GM18505 (cell line): Measurements from ENCODE around the gene MEF2D.

Experiments
- ATAC-seq: cut with Tn5 transposase; IDR thresholded peaks from one replicate; pipeline ENCODE4 v1.9.1; 2021; ENCODE audit not compliant: unreplicated experiment
- POLR2A ChIP-seq: IDR thresholded peaks from 4 replicates; pipeline ENCODE4 v1.6.1; 2011; ENCODE audit warnings: borderline replicate concordance; ENCODE audit not compliant: insufficient read depth, insufficient read length; ENCODE audit errors: extremely low read depth

MEF2D gene

DNA sequence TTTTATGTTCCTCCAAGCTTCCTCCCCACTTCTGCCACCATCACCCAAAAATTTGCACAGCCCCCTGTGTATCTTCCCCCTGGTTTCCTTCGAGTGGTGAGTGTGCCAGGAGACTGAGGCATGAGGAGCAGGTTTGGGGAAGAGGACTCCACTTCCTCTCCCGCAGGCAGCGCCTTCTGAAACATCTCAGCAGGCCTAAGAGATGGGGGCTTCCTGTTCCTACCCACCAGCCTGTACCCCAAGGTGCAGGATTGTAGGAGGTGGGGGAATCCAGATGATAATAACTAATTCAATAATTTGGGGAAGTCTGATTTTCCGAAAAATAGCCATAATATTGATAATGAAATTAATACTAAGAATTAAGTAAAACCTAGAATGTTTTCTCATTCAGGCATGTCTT lies 69.2 kb downstream of the MEF2D start:
- no peak for ATAC-seq
- no peak for TF ChIP-seq POLR2A

DNA sequence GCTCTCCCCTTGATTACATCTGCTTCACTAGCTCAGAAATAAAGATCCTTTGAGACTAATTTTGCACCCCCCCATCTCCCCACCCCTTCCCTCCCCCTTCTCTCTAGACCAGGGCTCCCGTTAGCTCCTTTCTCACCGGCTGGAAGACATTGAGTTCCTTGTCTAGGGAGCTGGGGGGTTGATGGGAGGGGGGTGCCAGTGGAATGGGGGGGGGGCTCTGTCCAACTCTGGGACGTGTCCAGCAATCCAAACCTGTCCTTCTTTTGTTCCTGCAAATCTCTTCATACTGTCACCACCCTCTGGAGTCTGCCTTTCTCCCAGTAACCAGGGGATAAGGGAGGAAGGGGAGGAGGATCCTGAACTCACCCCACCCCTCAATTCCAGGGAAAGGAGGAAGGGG lies 69.7 kb downstream of the MEF2D start:
- no peak for TF ChIP-seq POLR2A
- ATAC-seq, result no peak

DNA sequence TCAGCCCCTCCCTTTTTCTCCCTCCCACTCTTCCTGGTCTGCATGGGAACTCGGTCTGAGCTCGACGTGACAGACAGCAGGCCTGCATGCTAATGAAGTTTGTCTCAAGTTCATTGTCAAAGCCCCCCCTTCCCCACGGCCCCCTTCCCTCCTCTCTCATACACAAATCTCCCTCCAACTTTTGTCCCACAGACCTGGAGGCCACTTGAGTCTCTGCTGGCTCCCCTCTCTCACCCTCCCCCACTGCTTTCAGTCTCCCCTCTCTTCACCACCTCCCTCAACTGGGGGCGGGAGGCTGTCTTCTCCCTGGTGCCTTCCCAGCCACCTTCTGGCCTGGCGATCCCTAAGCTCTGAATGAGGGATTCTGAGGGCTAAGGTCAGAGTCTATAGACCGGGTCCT lies 70.3 kb downstream of the MEF2D start:
- TF ChIP-seq POLR2A, result no peak
- no peak for ATAC-seq

DNA sequence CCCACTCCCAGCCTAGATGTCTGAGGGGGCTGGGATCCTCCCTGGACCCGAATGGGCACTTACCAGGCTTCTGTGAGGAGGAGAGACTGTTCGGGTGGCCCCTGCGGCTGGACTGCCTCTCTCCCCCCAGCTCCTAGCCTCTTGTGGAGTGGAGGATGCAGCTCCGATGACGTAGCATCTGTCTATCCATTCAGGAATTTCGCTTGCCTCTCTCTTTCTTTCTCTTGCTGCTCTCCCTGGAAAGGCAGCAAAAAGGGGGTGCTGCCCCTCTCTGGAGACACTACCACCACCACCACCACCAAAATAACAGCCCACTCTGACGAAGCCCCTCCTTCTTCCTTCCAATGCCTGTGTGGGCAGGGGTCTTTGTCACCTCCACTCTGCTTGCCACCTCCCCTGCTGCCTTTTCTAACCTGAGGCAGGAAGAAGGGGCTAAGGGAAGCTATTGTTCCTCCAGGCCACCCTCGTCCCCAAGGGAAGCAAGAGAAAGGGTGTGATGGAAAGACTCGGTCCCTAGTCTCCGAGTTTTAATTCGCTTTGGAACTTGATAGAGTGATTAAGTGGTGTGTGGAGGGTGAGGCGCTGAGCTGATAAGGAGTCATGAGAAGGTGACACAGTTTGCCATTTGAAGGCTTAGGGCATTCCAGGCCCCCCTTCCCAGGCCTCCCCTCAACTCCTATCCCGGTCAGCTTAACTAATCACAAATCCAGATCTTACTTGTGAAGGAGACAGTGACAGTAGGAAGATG lies 71.1 kb downstream of the MEF2D start:
- ATAC-seq, result no peak
- no peak for TF ChIP-seq POLR2A

DNA sequence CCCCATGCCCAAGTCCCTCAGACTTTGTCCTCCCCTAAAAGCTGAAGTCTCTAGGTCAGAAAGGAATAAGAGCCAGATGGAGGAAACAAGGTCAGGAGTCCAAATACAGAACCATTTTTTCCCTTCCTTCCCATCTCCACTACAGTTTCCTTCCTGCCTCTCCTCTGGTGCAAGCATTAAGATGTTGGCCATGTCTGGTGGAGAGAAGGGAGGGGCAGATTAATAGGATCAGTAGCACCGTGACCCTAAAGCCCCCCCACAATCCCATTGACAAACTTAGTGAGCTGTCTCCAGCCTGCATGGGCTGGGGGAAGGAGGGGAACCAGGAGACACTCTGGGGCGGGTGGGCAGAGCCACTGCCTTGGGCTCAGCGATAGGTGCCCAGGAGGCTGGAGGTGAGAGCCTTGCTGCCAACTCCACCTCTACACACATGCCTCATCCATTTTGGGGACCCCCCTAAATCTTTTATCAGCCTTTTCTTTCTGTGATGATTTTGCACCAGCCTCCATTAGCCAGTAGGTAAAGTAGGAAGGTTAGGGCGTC lies 71.8 kb downstream of the MEF2D start:
- no peak for ATAC-seq
- TF ChIP-seq POLR2A, result no peak

DNA sequence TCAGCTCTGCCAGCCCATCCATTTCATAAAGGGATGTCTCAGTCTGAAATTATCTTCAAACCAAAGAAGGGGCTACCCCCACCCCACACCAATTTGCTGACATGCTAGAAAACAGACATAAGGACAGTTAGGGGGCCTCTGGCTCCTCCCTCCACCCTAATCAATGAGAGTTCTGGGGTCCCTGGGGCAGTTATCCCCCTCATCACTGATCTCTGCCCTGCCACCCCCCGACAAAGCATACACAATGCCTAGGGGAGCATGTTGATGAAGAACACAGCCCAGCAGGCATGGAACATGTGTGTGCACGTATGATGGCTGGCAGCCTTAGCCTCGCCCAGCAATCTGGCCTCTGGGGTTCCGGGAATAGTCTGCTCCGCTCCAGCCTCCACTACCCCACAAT lies 72.6 kb downstream of the MEF2D start:
- no peak for ATAC-seq
- no peak for TF ChIP-seq POLR2A

DNA sequence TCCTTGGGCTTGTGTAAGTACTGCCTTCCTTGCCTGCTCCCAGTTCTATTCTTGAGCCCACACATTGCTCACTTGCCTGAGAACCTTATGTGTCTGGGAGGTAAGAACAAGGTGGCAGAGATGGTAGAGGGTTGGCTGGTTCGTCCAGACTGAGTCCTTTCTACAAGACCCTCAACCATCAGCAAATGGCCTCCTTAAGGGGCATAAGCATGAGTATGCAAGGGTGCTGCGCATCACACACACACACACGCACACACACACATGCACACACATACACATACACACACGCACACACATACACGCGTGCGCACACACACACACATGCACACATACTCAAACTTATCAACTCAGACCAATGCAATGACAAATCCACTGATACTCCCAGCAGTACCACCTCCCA lies 74.6 kb downstream of the MEF2D start:
- ATAC-seq, result no peak
- TF ChIP-seq POLR2A, result no peak

DNA sequence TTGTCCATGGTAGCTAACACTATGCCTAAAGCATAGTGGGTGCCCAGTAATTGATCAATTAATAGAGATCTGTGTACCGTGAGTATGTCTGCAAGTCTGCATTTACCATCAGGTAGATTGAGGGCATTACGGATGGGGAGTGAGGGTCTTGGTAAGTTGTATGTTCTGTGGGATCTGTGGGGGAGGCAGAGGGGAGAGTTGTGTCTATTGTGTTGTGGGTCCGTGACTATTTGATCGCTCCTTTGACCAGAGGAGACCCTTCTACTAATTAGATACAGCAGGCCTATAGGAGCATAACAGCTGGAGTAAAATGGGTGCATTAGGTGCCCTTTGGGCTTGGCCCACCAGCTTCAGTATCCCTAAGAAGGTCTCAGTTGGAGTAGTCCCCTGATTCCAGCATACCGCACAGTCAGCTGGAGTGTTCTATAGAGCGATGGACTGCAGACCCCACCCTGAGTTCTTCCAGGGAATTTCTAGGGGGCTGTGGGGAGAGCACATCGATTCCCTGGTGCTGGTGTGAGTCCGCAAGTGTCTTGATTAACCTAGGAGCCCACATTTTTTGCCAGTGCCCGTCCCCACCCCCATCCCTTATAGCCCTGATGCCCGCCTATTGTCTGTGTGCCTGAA lies 75.7 kb downstream of the MEF2D start:
- TF ChIP-seq POLR2A, result no peak
- no peak for ATAC-seq

DNA sequence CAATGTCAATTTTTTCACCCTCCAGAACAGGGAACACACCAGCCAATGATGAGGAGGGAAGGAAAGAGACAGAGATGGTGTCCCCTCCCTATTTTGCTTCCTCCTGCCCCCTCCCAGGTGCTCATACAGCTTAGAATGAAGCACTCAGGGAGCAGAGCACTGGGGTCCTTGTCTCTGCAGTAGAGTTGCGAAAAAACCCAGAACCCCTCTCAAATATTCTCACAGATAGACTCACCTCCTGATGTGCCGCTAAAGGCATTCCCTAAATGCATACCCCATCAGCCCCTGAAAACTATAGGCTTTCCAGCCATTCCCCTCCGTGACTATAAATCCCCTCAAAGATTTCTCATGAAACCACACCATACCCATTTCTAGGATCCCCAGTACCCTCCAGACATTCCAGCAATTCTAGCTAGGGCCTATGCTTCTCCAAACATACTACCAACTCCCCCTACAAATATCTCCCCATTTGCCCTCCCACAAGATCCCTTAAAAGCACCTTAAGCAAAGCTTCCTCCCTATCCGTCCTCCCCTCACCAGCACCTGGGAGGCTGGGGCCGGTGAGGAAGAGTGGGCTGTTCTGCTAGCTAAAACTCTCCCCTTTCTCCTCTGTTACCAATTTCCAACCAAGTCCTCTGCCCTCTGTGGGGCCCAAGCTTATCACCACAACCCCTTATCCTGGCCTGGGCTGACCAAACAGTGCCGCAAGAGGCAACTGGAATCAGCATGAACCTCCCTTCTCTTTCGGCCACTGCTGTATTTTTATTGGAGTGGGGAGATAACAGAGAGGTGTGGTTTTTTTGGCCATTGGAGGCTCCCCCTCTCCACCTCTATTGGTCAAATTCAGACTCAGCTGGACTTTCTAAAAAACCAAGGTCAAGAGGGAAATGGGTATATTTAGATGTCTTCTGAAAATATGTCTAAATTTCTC lies 76.9 kb downstream of the MEF2D start:
- no peak for ATAC-seq

DNA sequence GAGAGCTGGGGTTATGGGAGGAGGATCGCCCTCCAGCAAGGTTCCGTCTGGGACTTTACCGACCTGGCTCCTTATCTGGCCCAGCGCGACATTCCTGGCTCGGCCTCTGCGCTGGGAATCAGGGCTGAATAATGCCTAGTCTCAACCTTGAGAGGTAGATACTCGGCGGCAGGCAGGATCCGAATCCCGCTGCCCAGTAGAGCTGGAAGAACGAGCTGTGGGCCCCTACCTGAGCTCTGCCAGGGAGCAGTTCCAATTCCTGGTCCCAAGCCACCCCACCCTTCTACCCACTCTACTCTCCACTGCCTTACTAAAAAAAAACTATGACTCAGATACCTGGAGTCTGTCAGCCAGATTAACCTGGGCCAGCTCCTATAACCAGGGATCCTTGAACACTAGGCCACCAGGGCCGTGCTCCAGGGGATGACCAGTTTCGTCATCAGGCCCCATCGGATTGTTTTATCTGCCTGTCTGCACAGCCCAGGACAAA lies 77.9 kb downstream of the MEF2D start:
- no peak for TF ChIP-seq POLR2A
- ATAC-seq, result no peak

More for the DNA sequence above, 76.9 kb downstream of the MEF2D start:
- TF ChIP-seq POLR2A, result no peak

DNA sequence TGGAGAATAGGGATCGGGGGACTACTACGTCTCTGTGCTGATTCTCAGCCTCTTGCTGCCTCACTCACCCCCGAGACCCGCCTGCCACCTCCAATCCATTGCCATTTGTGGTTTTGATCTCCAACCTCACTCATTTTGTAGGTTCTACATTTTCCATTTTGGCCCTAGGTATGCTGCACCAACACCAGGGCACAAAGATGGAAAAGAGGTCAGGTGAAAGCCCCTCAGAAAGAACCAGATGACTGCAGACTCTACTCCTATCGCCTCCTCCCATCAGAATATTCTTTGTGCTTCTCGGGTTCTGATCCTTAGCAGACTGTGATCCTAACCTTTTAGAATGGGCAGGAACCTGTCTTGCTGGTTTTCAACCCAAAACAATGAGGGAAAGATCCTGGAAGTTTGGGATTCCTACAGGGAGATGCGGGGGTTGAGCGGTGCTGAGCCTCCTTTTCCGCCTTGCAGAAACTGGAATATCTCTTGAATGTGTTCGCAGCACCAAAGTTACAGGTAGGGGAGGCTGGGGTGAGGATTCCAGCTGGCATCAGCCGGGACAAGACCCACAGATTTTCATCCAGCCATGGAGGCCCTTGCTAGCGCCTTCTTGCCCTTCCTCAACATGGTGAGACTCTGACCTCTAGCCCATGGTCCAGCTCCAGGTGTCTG lies 78.5 kb downstream of the MEF2D start:
- no peak for ATAC-seq

DNA sequence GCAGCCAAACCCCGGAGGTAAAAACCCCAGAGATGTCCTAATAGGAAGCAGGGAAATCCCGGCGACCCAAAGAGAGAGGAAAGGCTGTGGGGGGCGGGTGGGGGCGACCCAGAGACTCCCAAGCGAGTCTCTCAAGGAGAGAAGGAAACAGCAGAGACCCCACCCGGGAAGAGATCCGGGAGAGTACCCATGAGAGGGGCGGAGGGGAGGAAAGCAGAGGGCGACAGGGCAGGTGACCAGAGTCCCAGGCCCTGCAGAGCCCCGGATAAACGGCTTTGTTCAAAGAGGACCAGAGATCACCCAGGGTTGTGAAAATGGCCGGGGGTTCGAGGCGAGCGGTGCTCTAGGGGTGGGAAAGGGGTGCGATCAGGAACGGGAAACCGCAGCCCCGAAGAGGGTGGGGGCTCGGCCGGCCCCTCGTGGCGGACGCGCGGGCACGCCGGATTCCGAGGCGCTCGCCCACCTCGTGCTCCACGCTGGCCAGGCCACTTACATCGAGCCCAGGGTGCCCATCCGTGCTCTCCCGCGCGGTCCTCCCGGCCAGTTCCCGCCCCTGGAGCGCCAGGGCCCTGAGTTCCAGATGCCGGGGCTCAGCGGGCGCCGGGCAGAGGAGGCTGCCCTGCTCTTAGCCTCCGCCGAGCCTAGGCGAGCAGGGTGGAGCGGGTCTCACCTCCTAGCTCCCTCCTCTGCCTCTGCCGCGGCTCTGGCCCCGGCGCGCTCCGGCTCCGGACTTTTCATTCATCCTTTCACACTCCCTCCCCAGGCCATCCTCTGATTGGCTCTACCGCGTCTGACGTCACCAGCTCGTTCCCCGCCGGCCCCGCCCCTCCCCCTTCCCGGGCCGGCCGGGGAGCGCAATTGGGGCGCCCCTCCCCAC lies 79.3 kb downstream of the MEF2D start:
- ATAC-seq, result peak; percentile 64
- TF ChIP-seq POLR2A, result peak; percentile 74

More for the DNA sequence above, 78.5 kb downstream of the MEF2D start:
- TF ChIP-seq POLR2A, result no peak
